ENCODE data around the gene CATSPERZ. TPM values are rescaled to one million over a fixed set of nuclear protein-coding genes. Genes with fewer than 3 reads are reported as not detected.
A peak's percentile ranks its signal among the peaks of the same experiment; 100 is the strongest.

The CATSPERZ gene, protein sequence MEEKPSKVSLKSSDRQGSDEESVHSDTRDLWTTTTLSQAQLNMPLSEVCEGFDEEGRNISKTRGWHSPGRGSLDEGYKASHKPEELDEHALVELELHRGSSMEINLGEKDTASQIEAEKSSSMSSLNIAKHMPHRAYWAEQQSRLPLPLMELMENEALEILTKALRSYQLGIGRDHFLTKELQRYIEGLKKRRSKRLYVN
- total RNA-seq = 10 to 100 TPM in 1 of 5 donors, not detected in 4; 11.3 TPM
- 1 to 10 TPM in 2 of 3 donors, under 1 TPM in 1; 0.18 to 5.2 (median 1.7) TPM for polyA plus RNA-seq
- long read RNA-seq, donor 1 = 0 reads
- long read RNA-seq, donor 2 = 0 reads
- long read RNA-seq, donor 3 = 0 reads
- long read RNA-seq, donor 4 = 0 reads
- long read RNA-seq, donor 5 = 0 reads
- long read RNA-seq, donor 6 = 0 reads
- long read RNA-seq, donor 7 = 0 reads
- long read RNA-seq, donor 8 = 0 reads
- long read RNA-seq, donor 9 = 0 reads
- long read RNA-seq, donor 10 = 0 reads

DNA sequence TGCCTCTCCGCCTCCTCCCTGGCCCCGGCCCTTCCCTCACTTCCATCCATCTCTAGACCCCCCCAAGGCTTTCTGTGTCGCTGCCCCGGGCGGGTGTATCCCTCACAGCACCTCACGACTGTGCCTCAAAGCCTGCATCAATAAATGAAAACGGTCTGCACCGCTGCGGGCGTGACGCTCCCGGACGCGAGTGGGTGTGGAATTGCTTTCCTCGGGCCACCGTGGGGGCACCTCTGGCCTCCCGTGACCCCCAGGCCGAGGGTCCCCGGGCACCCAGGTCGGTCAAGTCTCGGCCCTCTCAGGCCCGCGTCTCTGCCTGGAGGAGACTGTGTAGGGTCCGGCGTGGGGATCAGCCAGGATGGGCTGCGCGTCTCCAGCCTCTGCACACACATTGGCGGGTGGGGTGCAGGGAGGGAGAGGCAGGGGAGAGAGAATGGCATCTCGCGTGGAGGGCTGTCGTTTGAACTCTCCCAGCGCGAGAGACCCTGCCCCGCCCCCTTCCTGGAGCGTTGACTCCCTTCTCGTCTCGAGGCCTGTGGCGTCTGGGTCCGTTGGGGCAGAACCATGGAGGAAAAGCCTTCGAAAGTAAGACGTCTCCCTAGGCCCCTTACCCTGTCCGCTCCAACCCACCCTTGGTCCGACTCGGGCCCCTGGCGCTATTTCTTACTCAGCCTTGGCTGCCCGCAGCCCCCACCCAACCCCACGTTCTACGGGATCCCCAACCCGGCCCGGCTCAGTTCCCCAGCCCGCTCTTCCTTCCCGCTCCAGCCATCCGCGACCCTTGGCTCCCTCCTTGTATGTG is at the start of gene CATSPERZ:
CATSPERZ (plus strand) TSS at position 512 of the 802 bp plus-strand sequence; CDS start at position 565, 53 bp downstream.
- DNase-seq = no peak
- no peaks in the 10 kb centered on the region for H3K36me3 ChIP-seq
- WGBS, 5 donors = 5 to 9% (median 6%) methylated on average over 46 to 54 of the region's 54 CpGs
- intact Hi-C loops (cut with DNase I; ENCODE audit: low total_unique reads) = loop anchor here (10.0 kb wide), 1 partner anchor 95 kb away; the partner anchor contains the start of gene FERMT3
- peaks cover 17 to 87% (median 45%) of the 10 kb centered on the region in 3 donors for H3K27me3 ChIP-seq
- TF ChIP-seq POLR2A (IDR thresholded peaks at IDR 0.05) (no peak), POLR2AphosphoS5 (IDR thresholded peaks at IDR 0.05) (no peak), EP300 (IDR thresholded peaks at IDR 0.05) (no peak)
- TF ChIP-seq, protein P1, sequence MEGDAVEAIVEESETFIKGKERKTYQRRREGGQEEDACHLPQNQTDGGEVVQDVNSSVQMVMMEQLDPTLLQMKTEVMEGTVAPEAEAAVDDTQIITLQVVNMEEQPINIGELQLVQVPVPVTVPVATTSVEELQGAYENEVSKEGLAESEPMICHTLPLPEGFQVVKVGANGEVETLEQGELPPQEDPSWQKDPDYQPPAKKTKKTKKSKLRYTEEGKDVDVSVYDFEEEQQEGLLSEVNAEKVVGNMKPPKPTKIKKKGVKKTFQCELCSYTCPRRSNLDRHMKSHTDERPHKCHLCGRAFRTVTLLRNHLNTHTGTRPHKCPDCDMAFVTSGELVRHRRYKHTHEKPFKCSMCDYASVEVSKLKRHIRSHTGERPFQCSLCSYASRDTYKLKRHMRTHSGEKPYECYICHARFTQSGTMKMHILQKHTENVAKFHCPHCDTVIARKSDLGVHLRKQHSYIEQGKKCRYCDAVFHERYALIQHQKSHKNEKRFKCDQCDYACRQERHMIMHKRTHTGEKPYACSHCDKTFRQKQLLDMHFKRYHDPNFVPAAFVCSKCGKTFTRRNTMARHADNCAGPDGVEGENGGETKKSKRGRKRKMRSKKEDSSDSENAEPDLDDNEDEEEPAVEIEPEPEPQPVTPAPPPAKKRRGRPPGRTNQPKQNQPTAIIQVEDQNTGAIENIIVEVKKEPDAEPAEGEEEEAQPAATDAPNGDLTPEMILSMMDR (IDR thresholded peaks at IDR 0.05) = no peak
- H3K9me3 ChIP-seq = no peaks in the 10 kb centered on the region
- peak within 1 kb of the TSS; percentile 43 to 55 (median 44) for H3K4me3 ChIP-seq
- H3K4me1 ChIP-seq = peaks cover 38 to 53% (median 43%) of the 10 kb centered on the region in 4 donors
- peak within 1 kb of the TSS in 3 of 5 donors; percentile 0 to 11 (median 11) for H3K27ac ChIP-seq

DNA sequence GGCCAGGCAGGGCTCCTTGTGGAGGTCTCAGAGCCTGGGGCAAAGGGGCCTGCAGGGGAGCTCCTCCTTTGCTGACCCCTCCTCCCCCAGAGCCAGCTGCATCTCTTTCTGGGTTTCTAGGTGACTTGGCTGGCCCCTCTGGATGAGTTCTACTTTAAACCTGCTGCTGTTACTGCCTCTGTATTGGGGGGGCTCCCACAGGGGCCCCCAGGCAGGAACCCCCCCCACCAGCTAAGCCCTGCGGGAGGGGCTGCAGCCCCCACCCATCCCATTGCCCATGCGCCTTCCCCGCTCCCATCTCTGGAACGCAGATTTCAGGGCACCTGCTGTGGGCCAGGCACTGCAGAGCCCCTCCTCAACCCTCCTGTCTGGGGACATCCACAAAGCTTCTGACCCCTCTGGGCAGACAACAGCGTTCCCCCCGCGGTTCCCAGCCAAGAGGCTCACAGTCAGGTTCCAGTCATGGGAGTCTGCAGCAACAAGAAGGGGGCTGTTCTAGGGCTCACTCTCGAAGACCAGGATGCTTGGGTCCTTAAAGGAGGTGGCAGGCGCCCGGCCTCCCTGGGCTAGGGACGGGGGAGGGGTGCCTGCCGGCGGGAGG is 49.6 kb upstream of the CATSPERZ start:
- DNase-seq = no peak
- Histone ChIP-seq H3K4me3 (peak overlapping the region; percentile 80 to 86 (median 84)), H3K9me3 (no peaks in the 10 kb centered on the region), H3K36me3 (peaks cover 12 to 14% (median 13%) of the 10 kb centered on the region in 4 donors), H3K4me1 (peaks cover 28 to 60% (median 54%) of the 10 kb centered on the region in 4 donors), H3K27ac (peak overlapping the region in 2 of 5 donors; percentile 86 to 89), H3K27me3 (no peaks in the 10 kb centered on the region)
- intact Hi-C loops (cut with DNase I; ENCODE audit: low total_unique reads) = no loop called here
- 21 to 33% (median 26%) methylated on average over 9 to 13 of the region's 13 CpGs for WGBS, 5 donors
- TF ChIP-seq, protein P1 (IDR thresholded peaks at IDR 0.05) = no peak
- no peak for TF ChIP-seq EP300 (IDR thresholded peaks at IDR 0.05)

DNA sequence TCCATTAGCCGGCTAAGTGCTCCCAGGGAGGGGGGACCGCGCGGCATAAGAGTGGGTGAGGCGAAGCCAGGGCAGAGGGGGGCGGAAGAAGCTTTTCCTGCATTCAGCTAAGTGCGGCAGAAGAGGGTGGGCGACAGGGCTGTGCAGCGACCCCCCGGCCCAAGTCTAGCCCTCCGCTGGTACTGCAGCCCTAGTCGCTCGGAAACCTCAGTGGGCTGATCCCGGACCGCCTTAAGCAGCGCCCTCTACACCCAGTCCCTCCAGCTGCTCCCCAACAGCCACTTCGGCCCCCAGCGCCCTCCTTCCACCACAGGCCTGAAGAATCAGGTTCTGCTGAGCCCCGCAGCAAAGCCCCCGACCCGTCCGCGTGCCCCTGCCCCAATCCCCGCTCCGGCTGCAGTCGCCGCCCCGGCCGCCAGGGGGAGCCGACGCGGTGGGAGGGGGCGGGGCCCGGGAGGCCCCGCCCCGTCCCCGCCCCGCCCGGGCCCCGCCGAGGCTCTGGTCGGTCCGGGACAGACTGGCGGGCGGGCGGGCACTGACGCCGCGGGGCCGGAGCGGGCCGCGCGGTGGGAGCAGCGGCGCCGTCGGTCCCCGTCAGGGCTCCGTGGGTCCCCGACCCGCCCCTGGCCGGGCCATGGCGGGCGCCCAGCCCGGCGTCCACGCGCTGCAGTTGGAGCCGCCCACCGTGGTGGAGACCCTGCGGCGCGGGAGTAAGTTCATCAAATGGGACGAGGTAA is 49.0 kb upstream of the CATSPERZ start, which contains the start of gene PLCB3:
PLCB3 (plus strand) TSS at position 515 of the 737 bp plus-strand sequence; CDS start at position 635, 120 bp downstream.
- intact Hi-C loops (cut with DNase I; ENCODE audit: low total_unique reads) = no loop called here
- H3K27ac ChIP-seq = peak within 1 kb of the TSS; percentile 77 to 89 (median 81)
- TF ChIP-seq POLR2AphosphoS5 (IDR thresholded peaks at IDR 0.05) (peak in 1 of 3 donors; percentile 66), EP300 (IDR thresholded peaks at IDR 0.05) (no peak), POLR2A (IDR thresholded peaks at IDR 0.05) (no peak)
- TF ChIP-seq, protein P1 (IDR thresholded peaks at IDR 0.05) = peak in 5 of 7 experiments; percentile 37 to 99 (median 78)
- H3K27me3 ChIP-seq = no peaks in the 10 kb centered on the region
- H3K4me3 ChIP-seq = peak within 1 kb of the TSS; percentile 80 to 86 (median 84)
- peak; percentile 71 to 75 for DNase-seq
- H3K4me1 ChIP-seq = peaks cover 22 to 53% (median 47%) of the 10 kb centered on the region in 4 donors
- H3K36me3 ChIP-seq = peaks cover 19 to 21% (median 20%) of the 10 kb centered on the region in 4 donors
- no peaks in the 10 kb centered on the region for H3K9me3 ChIP-seq
- WGBS, 5 donors = 0 to 1% (median 0%) methylated on average over 5 to 75 of the region's 75 CpGs
